HG03097 (cell line): ENCODE measurements around the gene GULP1.
"Not testable (repeated sequence)": the region's sequence is repeated elsewhere in the genome, so short reads cannot be mapped to it uniquely, and the experiment has no call there.

Experiments used
- ATAC-seq: cut with Tn5 transposase; IDR thresholded peaks from one replicate; pipeline ENCODE4 v1.9.1; 2021; ENCODE audit not compliant: unreplicated experiment, low FRiP score

The GULP1 gene

DNA sequence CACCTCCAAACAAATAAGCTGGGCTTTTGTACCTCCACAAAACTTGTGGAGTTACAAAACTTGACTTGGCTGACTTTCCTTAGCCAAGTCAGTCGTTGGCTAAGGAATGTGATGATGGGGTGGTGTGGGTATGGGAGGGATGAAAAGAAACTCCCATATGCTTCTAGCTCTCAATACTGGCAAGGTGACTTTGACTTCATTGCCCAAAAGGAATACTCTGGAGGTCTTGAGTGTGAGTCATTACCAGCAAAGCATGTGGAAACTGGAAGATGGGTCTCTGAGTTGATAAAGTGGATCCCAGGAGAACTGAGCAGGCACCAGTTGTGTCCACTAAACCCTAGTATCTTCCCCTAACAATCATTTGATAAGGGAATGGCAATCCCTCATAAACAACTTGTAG, 226.7 kb downstream of the GULP1 start:
- ATAC-seq = no peak

- no peak for ATAC-seq
Observed at GRCh38 chr2:188519136-188519535, 227.5 kb downstream of the GULP1 start.

- ATAC-seq = no peak
Observed at GRCh38 chr2:188522517-188522916, 230.8 kb downstream of the GULP1 start.

- no peak for ATAC-seq
Observed at GRCh38 chr2:188523919-188524318, 232.2 kb downstream of the GULP1 start.

- ATAC-seq = no peak
Observed at GRCh38 chr2:188524519-188525113, 232.9 kb downstream of the GULP1 start.

DNA sequence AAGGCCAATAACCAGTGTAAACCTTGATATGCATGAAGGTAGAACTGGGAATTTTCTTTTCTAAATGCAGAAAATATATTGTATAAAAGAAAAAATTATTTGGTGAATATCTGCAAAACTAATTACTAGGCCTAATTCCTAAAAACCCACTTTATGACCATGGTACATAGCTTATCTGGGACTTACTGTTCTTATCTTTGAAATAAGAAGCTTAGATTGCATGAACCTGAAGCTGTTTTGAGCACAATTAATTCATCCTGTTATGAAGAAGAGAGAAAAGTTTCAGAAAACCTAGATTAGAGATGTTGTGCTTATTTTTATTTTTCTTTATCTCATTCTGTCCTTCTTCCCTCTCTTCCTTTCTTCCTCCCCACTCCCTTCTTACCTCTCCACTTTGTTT, 235.0 kb downstream of the GULP1 start:
- no peak for ATAC-seq

DNA sequence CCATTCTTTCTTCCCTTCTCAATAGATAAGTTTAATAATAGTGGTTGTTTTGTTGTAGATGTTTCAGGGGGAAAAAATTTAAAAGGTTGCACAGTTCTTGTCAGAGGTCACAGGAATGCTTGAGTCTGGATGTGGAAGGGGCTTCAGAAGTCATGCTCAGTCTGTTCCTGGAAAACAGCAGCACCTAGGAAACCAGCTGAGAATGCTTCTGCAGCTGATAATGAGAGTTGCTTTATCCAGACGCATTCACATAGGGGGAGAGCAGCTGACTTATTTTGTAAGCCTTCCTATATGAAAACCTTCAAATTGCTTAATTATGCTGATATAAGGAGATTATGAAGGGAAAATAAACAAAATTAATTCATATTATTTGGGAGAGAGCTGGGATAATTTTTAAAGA, 235.5 kb downstream of the GULP1 start:
- ATAC-seq = no peak

- ATAC-seq = no peak
Observed at GRCh38 chr2:188527581-188527993, 235.9 kb downstream of the GULP1 start.

GRCh38 chr2:188529710-188530109, 238.0 kb downstream of the GULP1 start:
- ATAC-seq = no peak

DNA sequence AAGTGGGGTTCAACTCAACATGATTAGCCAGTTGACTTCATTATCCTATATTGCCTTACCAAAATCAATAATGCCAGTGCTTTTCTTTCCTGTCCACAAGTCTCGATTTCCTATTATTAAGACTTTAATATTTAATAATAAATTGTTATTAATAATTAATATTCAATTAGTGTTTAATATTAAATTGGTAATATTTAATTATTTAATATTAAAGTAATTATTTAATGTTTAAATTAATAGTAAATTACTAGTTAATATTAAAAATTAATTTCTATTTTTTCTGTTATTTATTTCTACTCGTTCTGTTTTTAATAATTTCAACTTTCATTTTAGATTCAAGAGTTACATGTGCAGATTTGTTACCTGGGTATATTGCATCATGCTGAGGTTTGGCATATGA, 243.2 kb downstream of the GULP1 start:
- no peak for ATAC-seq

DNA sequence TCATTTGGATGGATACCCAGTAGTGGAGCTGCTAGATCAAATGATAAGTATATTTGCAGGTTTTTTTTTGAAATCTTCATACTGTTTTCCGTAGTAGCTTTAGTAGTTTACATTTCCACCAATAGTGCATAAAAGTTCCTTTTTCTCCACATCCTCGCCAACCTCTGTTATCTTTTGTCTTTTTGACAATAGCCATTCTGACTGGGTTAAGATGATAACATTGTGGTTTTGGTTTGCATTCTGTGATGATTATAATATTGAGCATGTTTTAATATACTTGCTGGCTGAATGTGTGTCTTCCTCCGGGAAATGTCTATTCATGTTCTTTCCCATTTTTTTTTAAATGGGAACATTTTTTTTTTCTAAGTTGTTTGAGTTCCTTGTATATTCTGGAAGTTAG, 260.0 kb downstream of the GULP1 start:
- ATAC-seq = no peak

DNA sequence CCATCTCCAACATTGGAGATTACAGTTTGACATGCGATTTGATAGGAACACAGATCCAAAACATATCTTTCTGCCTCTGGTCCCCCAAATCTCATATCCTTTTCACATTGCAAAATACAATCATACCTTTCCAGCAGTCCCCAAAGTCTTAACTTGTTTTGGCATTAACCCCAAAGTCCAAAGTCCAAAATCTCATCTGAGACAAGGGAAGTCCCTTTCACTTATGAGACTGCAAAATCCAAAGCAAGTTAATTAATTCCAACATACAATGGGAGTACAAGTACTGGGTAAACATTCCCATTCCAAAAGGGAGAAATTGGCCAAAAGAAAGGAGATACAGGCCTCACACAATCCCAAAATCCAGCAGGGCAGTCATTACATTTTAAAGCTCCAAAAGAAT, 265.4 kb downstream of the GULP1 start:
- no peak for ATAC-seq

- not testable (repeated sequence) for ATAC-seq
Observed at GRCh38 chr2:188559455-188559854, 267.8 kb downstream of the GULP1 start.

- no peak for ATAC-seq
Observed at GRCh38 chr2:188561473-188561979, 269.9 kb downstream of the GULP1 start.

GRCh38 chr2:188569431-188570165, 277.9 kb downstream of the GULP1 start:
- no peak for ATAC-seq

DNA sequence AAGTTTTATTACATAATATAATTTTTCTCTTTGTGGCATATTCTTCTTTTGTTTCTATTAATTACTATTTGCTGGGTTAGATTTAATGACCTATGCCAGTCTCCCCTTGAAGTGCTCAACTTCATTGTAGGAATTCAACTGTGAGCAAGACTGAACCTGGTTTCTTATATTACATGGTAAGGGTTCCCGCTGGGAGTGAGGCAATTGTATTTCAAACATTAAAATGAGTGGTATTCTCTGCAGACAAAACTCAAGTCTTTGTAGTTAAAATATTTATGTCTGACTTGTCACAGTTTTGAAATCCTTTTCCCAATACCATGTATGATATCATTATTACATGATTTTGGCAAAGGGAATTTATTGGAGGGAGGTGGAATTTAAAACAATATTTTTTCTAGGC, 278.7 kb downstream of the GULP1 start:
- ATAC-seq = no peak

DNA sequence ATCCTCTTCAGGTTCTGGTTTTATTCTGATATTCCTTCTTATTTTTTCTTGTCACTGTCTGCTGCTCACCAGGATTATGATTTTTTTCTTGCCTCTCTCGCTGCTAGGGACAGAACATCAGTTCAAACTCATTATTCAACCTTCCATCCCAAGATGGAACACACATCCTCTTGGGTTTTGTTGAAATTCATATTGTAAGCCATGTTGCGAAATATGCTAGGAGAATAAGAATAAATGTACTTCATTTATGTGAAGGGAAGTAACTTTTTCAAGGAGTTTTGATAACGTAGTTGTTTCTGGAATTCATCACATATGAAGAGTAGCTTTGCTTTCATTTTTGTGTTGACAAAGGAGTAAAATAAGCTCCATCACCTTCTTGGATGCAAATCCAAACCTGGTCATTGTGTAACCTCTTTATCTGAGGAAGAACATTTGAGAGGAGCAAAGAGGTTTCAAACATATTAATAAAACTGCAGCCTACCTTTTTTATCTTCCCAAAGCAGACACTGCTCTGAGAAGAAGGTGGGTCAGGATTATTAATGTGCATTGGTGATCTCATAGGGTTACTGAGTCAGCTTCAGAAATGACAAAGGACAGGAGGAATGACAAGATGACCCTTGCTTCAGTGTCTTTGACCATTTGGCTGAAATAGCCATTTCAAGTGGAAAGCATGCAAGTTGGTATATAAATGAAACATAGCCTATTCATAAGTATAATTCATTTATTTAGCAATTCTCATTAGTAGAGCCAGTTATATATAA, 280.0 kb downstream of the GULP1 start:
- no peak for ATAC-seq

DNA sequence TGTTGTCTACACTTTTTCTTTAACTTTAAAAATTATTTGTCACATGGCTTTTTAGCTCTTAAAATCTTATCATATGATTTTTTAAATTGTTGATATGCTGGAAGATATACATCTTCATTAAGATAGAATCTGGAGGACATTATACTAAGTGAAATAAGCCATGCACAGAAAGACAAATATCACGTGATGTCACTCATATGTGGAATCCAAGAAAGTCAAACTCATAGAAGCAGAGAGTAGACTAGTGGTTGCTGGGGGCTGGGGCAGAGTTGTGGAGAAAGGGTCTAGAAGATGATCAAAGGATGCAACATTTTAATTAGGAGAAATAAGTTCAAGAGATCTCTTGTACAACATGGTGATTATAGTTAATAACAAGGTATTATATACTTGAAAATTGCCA, 280.9 kb downstream of the GULP1 start:
- ATAC-seq = no peak

DNA sequence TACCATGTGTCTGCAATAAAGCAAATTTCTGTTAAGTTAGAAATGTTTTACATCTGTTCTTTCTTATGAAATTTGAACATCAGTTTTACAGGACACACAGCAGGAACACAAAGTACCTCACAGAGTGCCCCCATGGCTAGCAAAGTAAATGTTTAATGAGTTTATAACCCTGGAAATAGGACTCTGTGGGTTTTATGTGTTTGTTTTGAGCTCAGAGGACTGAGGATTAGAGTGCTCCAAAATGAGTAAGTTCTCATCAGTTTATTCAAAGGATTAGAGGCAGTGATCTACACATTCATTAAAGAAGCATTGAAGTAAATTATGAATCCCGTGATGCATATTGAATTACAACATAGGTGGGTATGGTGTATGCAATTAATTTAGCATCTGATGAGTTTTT, 281.8 kb downstream of the GULP1 start:
- ATAC-seq = no peak

GRCh38 chr2:188576006-188576405, 284.3 kb downstream of the GULP1 start:
- no peak for ATAC-seq

GRCh38 chr2:188576651-188577050, 285.0 kb downstream of the GULP1 start:
- no peak for ATAC-seq

DNA sequence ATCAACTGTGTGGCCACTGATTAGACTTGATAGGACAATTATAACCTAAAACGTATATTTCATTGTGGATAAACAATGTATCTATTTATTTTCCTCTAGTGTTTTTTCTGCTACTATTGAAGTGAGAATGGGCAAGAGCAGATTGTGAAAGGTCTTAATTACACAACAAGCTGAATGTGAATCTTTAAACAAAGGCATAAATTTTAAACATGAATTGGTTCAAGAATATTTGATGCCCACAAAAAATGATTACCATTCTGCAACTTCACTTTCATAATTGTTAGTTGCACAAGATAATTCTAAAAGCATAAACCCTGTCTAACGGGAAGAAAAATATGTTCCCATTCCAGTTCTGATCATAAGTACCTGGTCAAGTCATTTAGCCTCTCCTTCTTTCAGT, 285.6 kb downstream of the GULP1 start:
- no peak for ATAC-seq
